K562 (cell line): ENCODE results near the gene FGFBP3. TPM values are rescaled to one million over a fixed set of nuclear protein-coding genes. Genes with fewer than 3 reads are reported as not detected.

Experiments used
- CSDE1 ChIP-seq, 2 experiments: fragments of 450-650 bp; IDR thresholded peaks; 2 replicates each; pipeline ENCODE4 v1.6.1; 2016; ENCODE audit warnings: mild to moderate bottlenecking in 1 of 2
- CXXC5 ChIP-seq: fragments of 250-450 bp; sonication (Bioruptor Pico); IDR thresholded peaks from 2 replicates; pipeline ENCODE4 v1.8.0; 2022; ENCODE audit warnings: inconsistent platforms, mild to moderate bottlenecking, moderate library complexity
- E2F1 ChIP-seq: sonication (generic); formaldehyde crosslinking; IDR thresholded peaks from 2 replicates; pipeline ENCODE4 v1.8.1; 2023; ENCODE audit warnings: mild to moderate bottlenecking, missing genetic modification reagents, moderate library complexity
- ETS1 ChIP-seq: conservative IDR thresholded peaks from 2 replicates; pipeline ENCODE4 v1.6.1; 2011; ENCODE audit warnings: low read depth, mild to moderate bottlenecking, low read length; ENCODE audit not compliant: control insufficient read depth
- GTF2E2 ChIP-seq: fragments of 200-800 bp; sonication (Bioruptor generic); IDR thresholded peaks from 2 replicates; pipeline ENCODE4 v1.6.1; 2016; ENCODE audit warnings: missing genetic modification characterization, missing compliant biosample characterization
- HLTF ChIP-seq: fragments of 450-650 bp; IDR thresholded peaks from 2 replicates; pipeline ENCODE4 v1.6.1; 2016
- HMBOX1 ChIP-seq: sonication (generic); IDR thresholded peaks from 2 replicates; pipeline ENCODE4 v1.6.1; 2016
- KDM2B ChIP-seq: fragments of 250-450 bp; sonication (Bioruptor Pico); IDR thresholded peaks from 2 replicates; pipeline ENCODE4 v1.8.0; 2021; ENCODE audit warnings: mild to moderate bottlenecking, moderate library complexity
- MCM5 ChIP-seq: fragments of 450-650 bp; IDR thresholded peaks from 2 replicates; pipeline ENCODE4 v1.6.1; 2016; ENCODE audit warnings: low read depth
- MYBL2 ChIP-seq, 2 experiments: fragments of 450-650 bp in 1 of 2; sonication (generic) in 1 of 2; formaldehyde crosslinking in 1 of 2; IDR thresholded peaks; 2 replicates each; pipeline versions ENCODE4 v1.6.1 to v1.8.1; 2017 to 2022; ENCODE audit warnings: borderline replicate concordance in 1 of 2, inconsistent platforms in 1 of 2, low read depth in 1 of 2, mild to moderate bottlenecking in 1 of 2, missing genetic modification reagents in 1 of 2, moderate library complexity in 1 of 2
- NR3C1 ChIP-seq: sonication (generic); formaldehyde crosslinking; IDR thresholded peaks from 2 replicates; pipeline ENCODE4 v1.8.1; 2022; ENCODE audit warnings: missing genetic modification reagents
- PHF8 ChIP-seq: fragments of 200-600 bp; sonication (generic); IDR thresholded peaks from 2 replicates; pipeline ENCODE4 v1.6.1; 2012; ENCODE audit warnings: mixed run types, mild to moderate bottlenecking, inconsistent platforms, low read length, moderate library complexity, borderline replicate concordance
- POLR3A ChIP-seq: IDR thresholded peaks from 2 replicates; pipeline ENCODE4 v1.6.1; 2011; ENCODE audit warnings: borderline replicate concordance, mild to moderate bottlenecking, moderate library complexity; ENCODE audit not compliant: insufficient read length, insufficient read depth; ENCODE audit errors: extremely low read depth
- RBM22 ChIP-seq: fragments of 200-400 bp; formaldehyde crosslinking; IDR thresholded peaks from 2 replicates; pipeline ENCODE4 v1.6.1; 2018; ENCODE audit warnings: low read length, low read depth; ENCODE audit not compliant: poor library complexity, severe bottlenecking
- RNF2 ChIP-seq: sonication (generic); IDR thresholded peaks from 2 replicates; pipeline ENCODE4 v1.6.1; 2016
- SP2 ChIP-seq: IDR thresholded peaks from 2 replicates; pipeline ENCODE4 v1.6.1; 2011; ENCODE audit warnings: mild to moderate bottlenecking, low read depth, low read length, moderate library complexity; ENCODE audit not compliant: poor library complexity, severe bottlenecking; ENCODE audit errors: extremely low read depth
- TCFL5 ChIP-seq: fragments of 250-450 bp; sonication (Bioruptor Pico); conservative IDR thresholded peaks from 2 replicates; pipeline ENCODE4 v1.6.1; 2021; ENCODE audit warnings: mild to moderate bottlenecking, moderate library complexity, matching md5 sums
- TSC22D4 ChIP-seq: fragments of 450-650 bp; IDR thresholded peaks from 2 replicates; pipeline ENCODE4 v1.6.1; 2016; ENCODE audit warnings: missing genetic modification characterization, missing biosample characterization, control low read depth
- ZBTB9 ChIP-seq: fragments of 450-650 bp; formaldehyde crosslinking; IDR thresholded peaks from 2 replicates; pipeline ENCODE4 v1.4.0; 2020; ENCODE audit warnings: mild to moderate bottlenecking, moderate library complexity
- ZNF212 ChIP-seq: fragments of 450-650 bp; formaldehyde crosslinking; IDR thresholded peaks from 2 replicates; pipeline ENCODE4 v1.4.0; 2020; ENCODE audit warnings: mild to moderate bottlenecking
- ZNF324 ChIP-seq: fragments of 250-450 bp; sonication (Bioruptor Pico); IDR thresholded peaks from 2 replicates; pipeline ENCODE4 v1.4.0; 2020; ENCODE audit warnings: mild to moderate bottlenecking
- ZNF431 ChIP-seq: sonication (generic); formaldehyde crosslinking; IDR thresholded peaks from 2 replicates; pipeline ENCODE4 v1.8.0; 2022; ENCODE audit warnings: mild to moderate bottlenecking, missing genetic modification reagents
- ZNF511 ChIP-seq: sonication (generic); formaldehyde crosslinking; IDR thresholded peaks from 2 replicates; pipeline ENCODE4 v1.8.0; 2022; ENCODE audit warnings: mild to moderate bottlenecking, missing genetic modification reagents
- polyA plus RNA-seq, 8 experiments: library from polyadenylated mRNA; depleted of rRNA in 4 of 8; stranded (reverse) in 5 of 8; unstranded in 3 of 8; fragments of >200 nt; fragmentation: Nextera tagmentation in 2 of 8; fragmentation: Illumina TruSeq in 1 of 8; extraction: Ambion mirVana in 2 of 8; extraction: Trizol in 1 of 8; gene quantifications; 2 replicates each; pipeline versions ENCODE4 v1.2.1 to v1.2.3, GENCODE V29; 2011 to 2014; ENCODE audit warnings: inconsistent platforms in 1 of 8, missing spikeins in 1 of 8
- total RNA-seq, 7 experiments: library from RNA; depleted of rRNA in 6 of 7; stranded (reverse); fragments of >200 nt in 6 of 7; fragmentation: Illumina TruSeq in 2 of 7; extraction: Trizol in 2 of 7; gene quantifications; 2 replicates each; pipeline versions ENCODE4 v1.2.1 to v1.2.3, GENCODE V29; 2011 to 2021; ENCODE audit warnings: low replicate concordance in 1 of 7

The FGFBP3 gene
- total and polyA plus RNA-seq, 9 of the 15 experiments (the other 6 are each of a cell fraction or from before 2014, with no cell fraction given), result 0.58 to 3.0 (median 1.5) TPM

- TF ChIP-seq KDM2B (CRISPR knock-in tag) (no peak), ZBTB9 (CRISPR knock-in tag) (0 out of 2 replicates have a peak, but pooled peaks have one; percentile 37), GTF2E2 (peak; percentile 63; the same call in 1 of the 2 replicates), NR3C1 (CRISPR knock-in tag) (no peak), ETS1 (no peak), MCM5 (no peak), ZNF324 (no peak), TSC22D4 (tag) (no peak), E2F1 (no peak), MYBL2 (IDR thresholded peaks at IDR 0.05; ENCODE audit: low read depth) (no peak), MYBL2 (CRISPR knock-in tag; IDR thresholded peaks at IDR 0.05; ENCODE audit: borderline replicate concordance) (no peak), TCFL5 (no peak), ZNF212 (CRISPR knock-in tag) (no peak), SP2 (peak; percentile 61), HMBOX1 (no peak), POLR3A (no peak), ZNF431 (CRISPR knock-in tag) (0 out of 2 replicates have a peak, but pooled peaks have one; percentile 56), HLTF (no peak), CXXC5 (CRISPR knock-in tag) (peak; percentile 69), CSDE1 (IDR thresholded peaks at IDR 0.05) (no peak), RNF2 (peak; percentile 45; the same call in 1 of the 2 replicates), PHF8 (peak; percentile 79; the same call in 1 of the 2 replicates), RBM22 (no peak), ZNF511 (0 out of 2 replicates have a peak, but pooled peaks have one; percentile 71)
These were observed 759 bp downstream of the FGFBP3 start (continued) for GRCh38 chr10:91908337-91909116.
